GM20000 (cell line): Measurements from ENCODE around the gene FBXO11.

Experiments used
- DNase-seq: peaks from one replicate; pipeline ENCODE4 v3.0.0; 2012; ENCODE audit warnings: low spot score
- CTCF ChIP-seq: IDR thresholded peaks from 2 replicates; pipeline ENCODE4 v1.5.1; 2012; ENCODE audit warnings: mild to moderate bottlenecking, control low read depth; ENCODE audit errors: extremely low read depth, missing control alignments

The FBXO11 gene

GRCh38 chr2:47838686-47839085 lies 67.6 kb downstream of the FBXO11 start:
- DNase-seq = no peak
- TF ChIP-seq CTCF = no peak

GRCh38 chr2:47838249-47838648 lies 68.0 kb downstream of the FBXO11 start:
- no peak for DNase-seq
- no peak for TF ChIP-seq CTCF

- peak; percentile 37 for DNase-seq
- no peak for TF ChIP-seq CTCF
Measured at GRCh38 chr2:47833516-47833968, 72.8 kb downstream of the FBXO11 start.

- no peak for TF ChIP-seq CTCF
- DNase-seq = no peak
Measured at GRCh38 chr2:47822518-47822917, 83.8 kb downstream of the FBXO11 start.

- TF ChIP-seq CTCF = no peak
- DNase-seq = no peak
Measured at GRCh38 chr2:47819834-47820233, 86.5 kb downstream of the FBXO11 start.

GRCh38 chr2:47818777-47819176 lies 87.5 kb downstream of the FBXO11 start:
- TF ChIP-seq CTCF = no peak
- no peak for DNase-seq

- TF ChIP-seq CTCF = no peak
Measured at GRCh38 chr2:47815764-47816163, 90.5 kb downstream of the FBXO11 start.

GRCh38 chr2:47811668-47812067 lies 94.6 kb downstream of the FBXO11 start:
- DNase-seq = no peak
- no peak for TF ChIP-seq CTCF

More at GRCh38 chr2:47815764-47816163, 90.5 kb downstream of the FBXO11 start:
- DNase-seq = no peak
